HK-2 (cell line): ENCODE results near the gene UNC50.

ENCODE experiments used
- DNase-seq: peaks from one replicate; pipeline ENCODE4 v3.0.0-alpha.2; 2018; ENCODE audit not compliant: unreplicated experiment

The UNC50 gene

DNA sequence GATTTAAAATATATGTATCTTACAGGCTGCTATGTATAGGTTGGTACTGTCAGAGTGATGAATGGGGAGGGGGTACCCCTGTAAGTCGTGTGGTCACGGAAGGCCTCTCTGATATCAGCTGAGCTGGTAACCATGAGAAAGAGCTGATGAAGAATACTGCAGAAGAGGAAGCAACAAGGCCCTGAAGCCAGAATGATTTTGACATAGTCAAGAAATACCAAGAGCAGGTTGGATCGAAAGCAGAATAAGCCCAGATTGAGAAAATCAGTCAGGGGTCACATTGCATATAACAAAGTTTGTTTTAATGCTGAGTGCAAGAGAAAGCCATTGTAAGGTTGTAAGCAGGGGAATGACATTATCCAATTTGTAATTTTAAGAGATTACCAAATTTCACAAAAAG lies 57.3 kb downstream of the UNC50 start:
- no peak for DNase-seq
